ENCODE results near the gene ETV3L.

- TF ChIP-seq EZH2phosphoT487 (IDR thresholded peaks at IDR 0.05; ENCODE audit: borderline replicate concordance), result no peak
- TF ChIP-seq, protein P1, sequence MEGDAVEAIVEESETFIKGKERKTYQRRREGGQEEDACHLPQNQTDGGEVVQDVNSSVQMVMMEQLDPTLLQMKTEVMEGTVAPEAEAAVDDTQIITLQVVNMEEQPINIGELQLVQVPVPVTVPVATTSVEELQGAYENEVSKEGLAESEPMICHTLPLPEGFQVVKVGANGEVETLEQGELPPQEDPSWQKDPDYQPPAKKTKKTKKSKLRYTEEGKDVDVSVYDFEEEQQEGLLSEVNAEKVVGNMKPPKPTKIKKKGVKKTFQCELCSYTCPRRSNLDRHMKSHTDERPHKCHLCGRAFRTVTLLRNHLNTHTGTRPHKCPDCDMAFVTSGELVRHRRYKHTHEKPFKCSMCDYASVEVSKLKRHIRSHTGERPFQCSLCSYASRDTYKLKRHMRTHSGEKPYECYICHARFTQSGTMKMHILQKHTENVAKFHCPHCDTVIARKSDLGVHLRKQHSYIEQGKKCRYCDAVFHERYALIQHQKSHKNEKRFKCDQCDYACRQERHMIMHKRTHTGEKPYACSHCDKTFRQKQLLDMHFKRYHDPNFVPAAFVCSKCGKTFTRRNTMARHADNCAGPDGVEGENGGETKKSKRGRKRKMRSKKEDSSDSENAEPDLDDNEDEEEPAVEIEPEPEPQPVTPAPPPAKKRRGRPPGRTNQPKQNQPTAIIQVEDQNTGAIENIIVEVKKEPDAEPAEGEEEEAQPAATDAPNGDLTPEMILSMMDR (IDR thresholded peaks at IDR 0.05 in 2 of 3, conservative IDR thresholded peaks at IDR 0.05 in 1 of 3; ENCODE audit: borderline replicate concordance in 1 of 3, insufficient read depth in 1 of 3, low read depth in 2 of 3, low read length in 2 of 3), result no peak
- TF ChIP-seq, protein P2, sequence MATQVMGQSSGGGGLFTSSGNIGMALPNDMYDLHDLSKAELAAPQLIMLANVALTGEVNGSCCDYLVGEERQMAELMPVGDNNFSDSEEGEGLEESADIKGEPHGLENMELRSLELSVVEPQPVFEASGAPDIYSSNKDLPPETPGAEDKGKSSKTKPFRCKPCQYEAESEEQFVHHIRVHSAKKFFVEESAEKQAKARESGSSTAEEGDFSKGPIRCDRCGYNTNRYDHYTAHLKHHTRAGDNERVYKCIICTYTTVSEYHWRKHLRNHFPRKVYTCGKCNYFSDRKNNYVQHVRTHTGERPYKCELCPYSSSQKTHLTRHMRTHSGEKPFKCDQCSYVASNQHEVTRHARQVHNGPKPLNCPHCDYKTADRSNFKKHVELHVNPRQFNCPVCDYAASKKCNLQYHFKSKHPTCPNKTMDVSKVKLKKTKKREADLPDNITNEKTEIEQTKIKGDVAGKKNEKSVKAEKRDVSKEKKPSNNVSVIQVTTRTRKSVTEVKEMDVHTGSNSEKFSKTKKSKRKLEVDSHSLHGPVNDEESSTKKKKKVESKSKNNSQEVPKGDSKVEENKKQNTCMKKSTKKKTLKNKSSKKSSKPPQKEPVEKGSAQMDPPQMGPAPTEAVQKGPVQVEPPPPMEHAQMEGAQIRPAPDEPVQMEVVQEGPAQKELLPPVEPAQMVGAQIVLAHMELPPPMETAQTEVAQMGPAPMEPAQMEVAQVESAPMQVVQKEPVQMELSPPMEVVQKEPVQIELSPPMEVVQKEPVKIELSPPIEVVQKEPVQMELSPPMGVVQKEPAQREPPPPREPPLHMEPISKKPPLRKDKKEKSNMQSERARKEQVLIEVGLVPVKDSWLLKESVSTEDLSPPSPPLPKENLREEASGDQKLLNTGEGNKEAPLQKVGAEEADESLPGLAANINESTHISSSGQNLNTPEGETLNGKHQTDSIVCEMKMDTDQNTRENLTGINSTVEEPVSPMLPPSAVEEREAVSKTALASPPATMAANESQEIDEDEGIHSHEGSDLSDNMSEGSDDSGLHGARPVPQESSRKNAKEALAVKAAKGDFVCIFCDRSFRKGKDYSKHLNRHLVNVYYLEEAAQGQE (IDR thresholded peaks at IDR 0.05; ENCODE audit: low read depth), result no peak
- TF ChIP-seq EZH2 (IDR thresholded peaks at IDR 0.05), result no peak
- no peak for TF ChIP-seq SRF (IDR thresholded peaks at IDR 0.05; ENCODE audit: low read depth)
Observed at GRCh38 chr1:157147906-157148700, 48.5 kb upstream of the ETV3L start.

Measured in HCT116 (cell line).